GM12891 (cell line): Measurements from ENCODE around the gene CRMP1.

Experiments
- POLR2A ChIP-seq: IDR thresholded peaks from 2 replicates; pipeline ENCODE4 v1.6.1; 2011; ENCODE audit warnings: low read depth, low read length, control low read depth
- POLR2AphosphoS5 ChIP-seq: IDR thresholded peaks from 2 replicates; pipeline ENCODE4 v1.6.1; 2011; ENCODE audit warnings: low read depth, low read length, control low read depth

- TF ChIP-seq POLR2AphosphoS5, result no peak
- TF ChIP-seq POLR2A, result no peak
These were observed 25.6 kb upstream of the CRMP1 start for GRCh38 chr4:5918331-5918985.
